ENCODE measurements around the gene CAPN5. TPM values are rescaled to one million over a fixed set of nuclear protein-coding genes. Genes with fewer than 3 reads are reported as not detected.

Gene CAPN5
- total and polyA plus RNA-seq, 4 donors = 6.5 to 25.8 (median 18.2) TPM

GRCh38 chr11:77144196-77144856, 77.6 kb downstream of the CAPN5 start:
- no peak overlapping the region for H3K4me3 ChIP-seq (ENCODE audit: low read depth in 1 of 3, low read length in 3 of 3)
- TF ChIP-seq, protein P1, sequence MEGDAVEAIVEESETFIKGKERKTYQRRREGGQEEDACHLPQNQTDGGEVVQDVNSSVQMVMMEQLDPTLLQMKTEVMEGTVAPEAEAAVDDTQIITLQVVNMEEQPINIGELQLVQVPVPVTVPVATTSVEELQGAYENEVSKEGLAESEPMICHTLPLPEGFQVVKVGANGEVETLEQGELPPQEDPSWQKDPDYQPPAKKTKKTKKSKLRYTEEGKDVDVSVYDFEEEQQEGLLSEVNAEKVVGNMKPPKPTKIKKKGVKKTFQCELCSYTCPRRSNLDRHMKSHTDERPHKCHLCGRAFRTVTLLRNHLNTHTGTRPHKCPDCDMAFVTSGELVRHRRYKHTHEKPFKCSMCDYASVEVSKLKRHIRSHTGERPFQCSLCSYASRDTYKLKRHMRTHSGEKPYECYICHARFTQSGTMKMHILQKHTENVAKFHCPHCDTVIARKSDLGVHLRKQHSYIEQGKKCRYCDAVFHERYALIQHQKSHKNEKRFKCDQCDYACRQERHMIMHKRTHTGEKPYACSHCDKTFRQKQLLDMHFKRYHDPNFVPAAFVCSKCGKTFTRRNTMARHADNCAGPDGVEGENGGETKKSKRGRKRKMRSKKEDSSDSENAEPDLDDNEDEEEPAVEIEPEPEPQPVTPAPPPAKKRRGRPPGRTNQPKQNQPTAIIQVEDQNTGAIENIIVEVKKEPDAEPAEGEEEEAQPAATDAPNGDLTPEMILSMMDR (IDR thresholded peaks at IDR 0.05; ENCODE audit: low read depth, low read length, missing input control) = no peak
- TF ChIP-seq ATF3 (IDR thresholded peaks at IDR 0.05) (no peak), MAX (IDR thresholded peaks at IDR 0.05) (no peak), EGR1 (IDR thresholded peaks at IDR 0.05; ENCODE audit: low read depth in 2 of 2) (no peak), JUND (IDR thresholded peaks at IDR 0.05) (no peak), YY1 (IDR thresholded peaks at IDR 0.05) (no peak), RXRA (IDR thresholded peaks at IDR 0.05) (no peak)
- TF ChIP-seq, protein P2, sequence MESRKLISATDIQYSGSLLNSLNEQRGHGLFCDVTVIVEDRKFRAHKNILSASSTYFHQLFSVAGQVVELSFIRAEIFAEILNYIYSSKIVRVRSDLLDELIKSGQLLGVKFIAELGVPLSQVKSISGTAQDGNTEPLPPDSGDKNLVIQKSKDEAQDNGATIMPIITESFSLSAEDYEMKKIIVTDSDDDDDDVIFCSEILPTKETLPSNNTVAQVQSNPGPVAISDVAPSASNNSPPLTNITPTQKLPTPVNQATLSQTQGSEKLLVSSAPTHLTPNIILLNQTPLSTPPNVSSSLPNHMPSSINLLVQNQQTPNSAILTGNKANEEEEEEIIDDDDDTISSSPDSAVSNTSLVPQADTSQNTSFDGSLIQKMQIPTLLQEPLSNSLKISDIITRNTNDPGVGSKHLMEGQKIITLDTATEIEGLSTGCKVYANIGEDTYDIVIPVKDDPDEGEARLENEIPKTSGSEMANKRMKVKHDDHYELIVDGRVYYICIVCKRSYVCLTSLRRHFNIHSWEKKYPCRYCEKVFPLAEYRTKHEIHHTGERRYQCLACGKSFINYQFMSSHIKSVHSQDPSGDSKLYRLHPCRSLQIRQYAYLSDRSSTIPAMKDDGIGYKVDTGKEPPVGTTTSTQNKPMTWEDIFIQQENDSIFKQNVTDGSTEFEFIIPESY (IDR thresholded peaks at IDR 0.05) = no peak
- no peak overlapping the region for H3K9ac ChIP-seq (ENCODE audit: low read depth in 1 of 2, low read length in 2 of 2)
- no peak for DNase-seq (ENCODE audit: low spot score)
- 95% methylated on average over 9 of the region's 9 CpGs for WGBS
- peaks cover 13 to 35% (median 23%) of the 10 kb centered on the region in 4 donors for H3K4me1 ChIP-seq (ENCODE audit: control insufficient read depth in 4 of 4, insufficient read depth in 4 of 4, low read length in 3 of 4)
- H3K36me3 ChIP-seq (ENCODE audit: control insufficient read depth in 4 of 4, insufficient read depth in 3 of 4, low read depth in 1 of 4, low read length in 3 of 4) = no peaks in the 10 kb centered on the region
- H3K27me3 ChIP-seq (ENCODE audit: control insufficient read depth in 4 of 4, insufficient read depth in 4 of 4, low read length in 3 of 4) = no peaks in the 10 kb centered on the region
- H3K9me3 ChIP-seq (ENCODE audit: control insufficient read depth in 4 of 4, low read length in 3 of 4) = no peaks in the 10 kb centered on the region
- no peak overlapping the region for H3K27ac ChIP-seq (ENCODE audit: low read depth in 1 of 2, low read length in 2 of 2)

DNA sequence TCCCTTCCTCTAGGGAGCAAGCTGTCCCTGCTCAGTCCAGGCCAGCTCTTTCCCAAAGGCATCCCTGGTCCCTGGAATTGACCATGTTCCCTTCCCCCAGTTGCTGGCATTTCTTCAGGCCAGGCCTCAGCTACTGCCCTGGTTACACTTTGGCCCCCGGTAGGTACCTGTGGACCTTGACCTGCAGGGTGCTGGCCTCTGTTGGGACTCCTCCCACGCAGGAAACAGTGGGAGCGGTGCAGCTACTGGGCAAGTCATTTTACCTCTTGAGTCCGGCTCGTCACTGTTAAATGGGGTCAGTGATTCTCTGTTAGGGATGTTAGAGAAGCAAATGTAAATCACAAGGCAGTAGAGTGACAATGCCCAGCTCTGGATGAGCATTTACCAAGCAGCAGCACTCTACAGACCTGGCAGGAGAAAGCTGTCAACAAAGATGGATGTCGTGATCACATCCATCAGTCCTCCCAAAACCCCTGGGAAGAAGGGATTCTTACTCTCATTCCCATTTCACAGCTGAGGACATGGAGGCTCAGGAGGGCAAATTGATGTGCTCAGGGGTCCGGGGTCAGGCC, 78.2 kb downstream of the CAPN5 start:
- no peaks in the 10 kb centered on the region for H3K9me3 ChIP-seq (ENCODE audit: control insufficient read depth in 4 of 4, low read length in 3 of 4)
- DNase-seq (ENCODE audit: low spot score) = no peak
- no peak overlapping the region for H3K9ac ChIP-seq (ENCODE audit: low read depth in 1 of 2, low read length in 2 of 2)
- H3K4me3 ChIP-seq (ENCODE audit: low read depth in 1 of 3, low read length in 3 of 3) = no peak overlapping the region
- no peaks in the 10 kb centered on the region for H3K36me3 ChIP-seq (ENCODE audit: control insufficient read depth in 4 of 4, insufficient read depth in 3 of 4, low read depth in 1 of 4, low read length in 3 of 4)
- H3K4me1 ChIP-seq (ENCODE audit: control insufficient read depth in 4 of 4, insufficient read depth in 4 of 4, low read length in 3 of 4) = peaks cover 13 to 35% (median 21%) of the 10 kb centered on the region in 4 donors
- 45% methylated on average over 7 of the region's 7 CpGs for WGBS
- H3K27ac ChIP-seq (ENCODE audit: low read depth in 1 of 2, low read length in 2 of 2) = no peak overlapping the region
- no peaks in the 10 kb centered on the region for H3K27me3 ChIP-seq (ENCODE audit: control insufficient read depth in 4 of 4, insufficient read depth in 4 of 4, low read length in 3 of 4)
- TF ChIP-seq NR2F2 (IDR thresholded peaks at IDR 0.05) (peak; percentile 90), YY1 (IDR thresholded peaks at IDR 0.05) (peak; percentile 85), MAX (IDR thresholded peaks at IDR 0.05) (no peak), JUND (IDR thresholded peaks at IDR 0.05) (peak; percentile 60 to 81), GABPA (IDR thresholded peaks at IDR 0.05 in 1 of 2, conservative IDR thresholded peaks at IDR 0.05 in 1 of 2) (peak in 1 of 2 donors; percentile 57), RAD21 (IDR thresholded peaks at IDR 0.05) (peak; percentile 68 to 77), FOXA1 (IDR thresholded peaks at IDR 0.05) (peak; percentile 74), REST (IDR thresholded peaks at IDR 0.05) (peak; percentile 93), TAF1 (conservative IDR thresholded peaks at IDR 0.05) (no peak), HNF4A (conservative IDR thresholded peaks at IDR 0.05) (peak; percentile 100), ATF3 (IDR thresholded peaks at IDR 0.05) (no peak), FOXA2 (IDR thresholded peaks at IDR 0.05) (peak; percentile 71), EGR1 (IDR thresholded peaks at IDR 0.05; ENCODE audit: low read depth in 2 of 2) (peak; percentile 96 to 99), SP1 (IDR thresholded peaks at IDR 0.05) (peak; percentile 98)
- TF ChIP-seq, protein P2 (IDR thresholded peaks at IDR 0.05) = no peak

Data from liver (tissue), 9 donors.